GM18499 (cell line): ENCODE data around the gene CXXC1.
A peak's percentile ranks its signal among the peaks of the same experiment; 100 is the strongest.
"Not testable (repeated sequence)": the region's sequence is repeated elsewhere in the genome, so short reads cannot be mapped to it uniquely, and the experiment has no call there.

Source experiments
- ATAC-seq: cut with Tn5 transposase; IDR thresholded peaks from one replicate; pipeline ENCODE4 v1.9.1; 2021; ENCODE audit warnings: moderate number of reproducible peaks; ENCODE audit not compliant: insufficient read depth, unreplicated experiment

Gene CXXC1

DNA sequence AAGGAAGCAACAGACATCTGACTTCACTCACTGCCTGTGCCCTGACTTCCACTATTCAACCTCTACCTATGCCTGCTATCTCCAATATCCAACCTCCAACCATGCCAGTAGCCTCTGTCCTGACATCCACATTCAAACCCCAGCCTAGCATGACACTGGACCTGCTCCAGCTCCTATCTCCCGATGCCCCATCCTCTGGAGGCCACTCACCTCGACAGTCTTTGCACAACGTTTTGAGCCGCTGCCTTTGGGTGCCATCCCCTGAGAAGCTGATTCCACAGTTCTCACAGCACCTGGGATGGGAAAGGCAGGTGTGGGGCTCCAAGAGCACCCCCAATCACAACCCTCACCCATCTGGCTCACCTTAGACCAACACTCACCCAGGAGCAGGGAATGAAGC, 11.0 kb downstream of the CXXC1 start:
- ATAC-seq = no peak

- ATAC-seq = no peak
Measured at GRCh38 chr18:50275503-50276036, 11.9 kb downstream of the CXXC1 start.

DNA sequence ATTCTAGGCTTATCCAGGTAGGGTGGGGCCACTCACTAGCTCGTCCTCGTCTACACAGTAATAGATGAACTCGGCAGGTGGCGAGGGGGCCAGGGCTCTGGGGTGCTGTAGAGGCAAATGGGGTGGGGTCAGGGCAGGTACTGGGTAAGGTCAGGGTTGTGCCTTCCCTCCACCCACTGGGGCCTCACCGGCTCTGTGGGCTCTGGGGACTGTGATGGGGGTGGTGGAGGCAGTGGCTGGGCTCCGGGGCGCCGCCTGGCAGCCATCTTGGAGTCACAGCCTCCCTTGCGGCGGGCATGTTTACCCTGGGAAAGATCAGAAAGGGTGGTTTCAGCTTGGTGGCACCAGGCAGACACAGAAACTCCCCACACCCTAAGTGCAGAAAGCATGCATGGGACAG, 12.6 kb downstream of the CXXC1 start:
- no peak for ATAC-seq

- no peak for ATAC-seq
Measured at GRCh38 chr18:50274044-50274442, 13.4 kb downstream of the CXXC1 start.

GRCh38 chr18:50273203-50274043, 14.1 kb downstream of the CXXC1 start:
- no peak for ATAC-seq

DNA sequence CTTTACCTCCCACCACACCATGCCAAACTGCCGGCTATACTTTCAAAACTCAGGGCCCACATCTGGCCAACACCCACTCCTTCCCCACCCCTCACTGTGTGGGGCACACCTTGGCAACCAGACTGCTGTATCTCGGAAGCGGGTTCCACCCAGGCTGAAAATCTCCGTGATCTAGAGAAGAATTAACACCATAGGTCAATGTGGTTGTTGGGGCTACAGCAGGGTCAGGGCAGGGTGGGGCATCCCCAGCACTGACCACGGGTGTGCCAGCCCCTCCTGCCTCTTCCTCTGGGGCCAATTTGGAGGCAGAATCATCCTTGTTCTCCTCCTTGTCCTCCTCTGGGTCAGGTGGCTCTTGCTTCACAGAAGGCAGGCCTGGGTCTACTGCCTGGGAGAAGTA, 14.9 kb downstream of the CXXC1 start:
- ATAC-seq = no peak

DNA sequence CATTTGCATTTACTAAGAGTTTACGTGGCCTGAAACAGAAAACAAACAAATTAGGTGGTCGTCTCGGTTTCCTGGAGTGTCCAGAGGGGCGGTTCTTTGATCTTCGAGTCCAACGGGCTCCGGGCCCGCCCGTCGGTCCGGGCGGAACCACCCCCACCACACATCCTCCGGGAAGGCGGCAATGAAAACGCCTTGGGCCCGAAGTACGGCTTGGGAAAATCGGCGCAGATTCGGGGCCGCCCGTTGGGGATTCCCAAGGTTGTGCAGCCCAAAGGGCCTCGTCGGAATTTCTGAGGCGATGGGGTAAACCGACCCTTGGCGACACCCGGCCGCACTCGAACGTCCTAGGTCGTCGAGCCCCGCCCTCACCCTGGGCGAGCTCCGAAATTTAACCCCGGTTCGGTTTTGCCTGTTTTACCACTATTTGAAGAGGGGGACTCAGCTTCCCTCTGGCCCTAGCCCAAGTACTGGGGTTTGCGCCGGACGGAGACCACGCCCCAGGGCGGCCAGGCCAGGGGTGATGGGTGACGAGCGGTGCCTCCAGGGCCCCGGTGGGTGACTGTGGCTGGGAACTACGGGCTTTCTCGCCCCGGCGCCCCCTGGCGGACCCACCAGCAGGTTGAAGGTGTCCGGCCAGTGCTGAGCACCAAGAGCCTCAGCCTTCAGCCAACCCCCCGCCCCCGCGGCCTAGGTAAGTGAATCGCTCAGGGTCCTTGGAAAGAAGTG, 19.3 kb downstream of the CXXC1 start:
- ATAC-seq = peak; percentile 47

DNA sequence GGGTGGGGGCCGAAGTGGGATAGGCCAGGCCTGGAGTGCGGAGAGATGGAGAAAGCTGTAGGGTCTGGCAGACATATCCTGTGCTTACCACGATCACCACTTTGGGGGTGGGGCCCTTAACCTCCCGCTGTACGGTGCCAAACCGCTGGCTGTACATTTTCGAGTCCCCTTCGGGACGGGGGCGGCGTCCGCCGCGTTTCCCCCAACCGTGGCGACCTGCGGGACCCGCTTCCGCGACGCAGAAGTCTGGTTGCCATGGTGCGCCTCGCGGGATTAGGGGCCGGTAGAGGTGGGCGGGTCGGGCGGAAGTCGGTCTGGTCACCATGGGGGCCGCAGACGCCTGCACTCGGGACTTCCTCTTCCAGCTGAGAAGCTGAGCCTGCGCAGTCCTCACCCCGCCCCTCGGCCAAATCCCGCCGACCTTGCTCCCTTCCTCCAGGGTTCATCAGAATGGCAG, 21.2 kb downstream of the CXXC1 start, which contains the start of gene CFAP53:
CFAP53 (minus strand) TSS at position 248 of the 457 bp plus-strand sequence; CDS start at position 157, 91 bp downstream.
- peak; percentile 38 for ATAC-seq

- no peak for ATAC-seq
Measured at GRCh38 chr18:50262977-50263376, 24.5 kb downstream of the CXXC1 start.

DNA sequence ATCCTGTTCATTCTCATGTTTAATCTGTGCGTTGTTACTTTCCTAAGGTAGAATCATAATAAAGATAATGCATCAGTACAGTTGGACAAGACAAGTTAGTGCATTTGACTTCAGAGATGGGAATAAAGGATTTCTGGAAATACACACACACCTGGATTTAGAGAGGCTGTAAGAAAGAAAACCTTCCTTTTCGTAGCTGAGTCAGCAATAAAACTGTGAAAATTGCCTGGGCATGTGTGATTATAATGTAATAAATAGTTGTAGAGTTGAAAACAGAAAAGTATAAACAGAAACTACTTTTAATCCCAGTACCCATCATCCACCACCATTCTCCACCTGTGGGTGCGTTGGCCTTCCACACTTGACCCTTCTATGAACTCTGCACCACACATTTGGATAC, 36.6 kb downstream of the CXXC1 start:
- ATAC-seq = no peak

DNA sequence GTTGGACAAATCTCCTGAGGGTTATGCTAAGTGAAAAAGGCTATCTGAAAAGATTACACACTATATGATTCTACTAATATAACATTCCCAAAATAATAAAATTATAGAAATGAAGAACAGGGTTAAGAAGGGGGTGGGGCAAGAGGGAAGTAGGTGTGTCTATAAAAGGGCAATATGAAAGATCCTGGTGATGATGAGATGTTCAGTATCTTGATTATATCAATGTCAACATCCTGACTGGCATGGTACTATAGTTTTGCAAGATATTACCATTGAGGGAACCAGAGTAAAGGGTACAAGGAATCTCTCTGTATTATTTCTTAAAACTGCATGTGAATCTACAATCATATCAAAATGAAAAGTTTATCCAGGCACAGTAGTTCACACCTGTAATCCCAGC, 37.9 kb downstream of the CXXC1 start:
- ATAC-seq = no peak

DNA sequence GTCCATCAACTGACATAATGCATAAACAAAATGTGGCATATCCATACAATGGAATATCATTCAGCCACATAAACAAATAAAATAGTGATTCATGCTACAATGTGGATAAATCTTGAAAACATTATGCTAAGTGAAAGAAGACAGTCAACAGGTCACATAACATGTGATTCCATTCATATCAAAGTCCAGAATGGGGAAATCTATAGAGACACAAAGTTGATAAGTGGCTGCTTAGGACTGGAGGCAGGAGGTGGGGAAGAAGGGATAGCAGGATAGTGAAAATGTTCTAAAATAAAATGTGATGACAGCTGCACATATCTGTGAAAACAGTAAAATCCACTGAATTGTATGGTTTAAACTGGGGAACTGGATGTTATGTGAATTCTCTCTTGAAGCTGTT, 39.9 kb downstream of the CXXC1 start:
- ATAC-seq = no peak

GRCh38 chr18:50241768-50242167, 45.7 kb downstream of the CXXC1 start:
- not testable (repeated sequence) for ATAC-seq

DNA sequence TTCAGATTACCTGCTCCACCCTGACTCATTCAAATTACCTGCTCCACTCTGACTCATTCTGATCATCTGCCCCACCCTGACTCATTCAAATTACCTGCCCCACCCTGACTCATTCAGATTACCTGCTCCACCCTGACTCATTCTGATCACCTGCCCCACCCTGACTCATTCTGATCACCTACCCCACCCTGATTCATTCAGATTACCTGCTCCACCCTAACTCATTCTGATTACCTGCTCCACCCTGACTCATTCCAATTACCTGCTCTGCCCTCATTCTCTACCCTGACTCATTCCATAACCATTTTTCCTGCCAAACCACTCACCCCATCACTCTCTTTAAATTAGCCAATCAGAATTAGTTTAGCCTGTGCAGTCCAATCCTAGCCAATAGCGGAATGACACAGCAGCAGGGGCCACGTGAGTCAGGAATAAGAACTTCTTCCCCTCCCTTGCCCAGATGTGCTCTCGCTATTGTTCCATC, 47.4 kb downstream of the CXXC1 start:
- no peak for ATAC-seq

- no peak for ATAC-seq
Measured at GRCh38 chr18:50232419-50232818, 55.1 kb downstream of the CXXC1 start.
